GM19099 (cell line): ENCODE measurements around the gene FUOM.

Source experiments
- POLR2A ChIP-seq: IDR thresholded peaks from 3 replicates; pipeline ENCODE4 v1.6.1; 2011; ENCODE audit warnings: low read depth; ENCODE audit not compliant: insufficient read length; ENCODE audit errors: extremely low read depth

FUOM gene

GRCh38 chr10:133378251-133379096 lies 20.7 kb upstream of the FUOM start:
- TF ChIP-seq POLR2A = no peak

- TF ChIP-seq POLR2A = no peak
Observed at GRCh38 chr10:133377818-133378250, 20.0 kb upstream of the FUOM start.

- no peak for TF ChIP-seq POLR2A
Observed at GRCh38 chr10:133377025-133377817, 19.4 kb upstream of the FUOM start.

- TF ChIP-seq POLR2A = no peak
Observed at GRCh38 chr10:133375357-133376115, 17.7 kb upstream of the FUOM start.

- peak; percentile 89 for TF ChIP-seq POLR2A
Observed at GRCh38 chr10:133373174-133374090, 15.6 kb upstream of the FUOM start, which contains the start of gene ECHS1. Gene ECHS1 (minus strand): TSS chr10:133373354. CDS start chr10:133373333, 21 bp downstream.

- no peak for TF ChIP-seq POLR2A
Observed at GRCh38 chr10:133372507-133372906, 14.7 kb upstream of the FUOM start.

GRCh38 chr10:133370030-133370786 lies 12.4 kb upstream of the FUOM start:
- TF ChIP-seq POLR2A = no peak

GRCh38 chr10:133368153-133368552 lies 10.3 kb upstream of the FUOM start:
- TF ChIP-seq POLR2A = no peak

- TF ChIP-seq POLR2A = no peak
Observed at GRCh38 chr10:133366751-133367150, 8.9 kb upstream of the FUOM start.

- TF ChIP-seq POLR2A = no peak
Observed at GRCh38 chr10:133366130-133366478, 8.3 kb upstream of the FUOM start.

- TF ChIP-seq POLR2A = no peak
Observed at GRCh38 chr10:133365461-133366129, 7.8 kb upstream of the FUOM start.

- TF ChIP-seq POLR2A = no peak
Observed at GRCh38 chr10:133364645-133365431, 7.0 kb upstream of the FUOM start.
